HG03060 (cell line): Measurements from ENCODE around the gene UNC79.
"Not testable (repeated sequence)": the region's sequence is repeated elsewhere in the genome, so short reads cannot be mapped to it uniquely, and the experiment has no call there.

Source experiments
- ATAC-seq: cut with Tn5 transposase; IDR thresholded peaks from one replicate; pipeline ENCODE4 v1.9.1; 2021; ENCODE audit warnings: low read depth, moderate number of reproducible peaks; ENCODE audit not compliant: unreplicated experiment

The UNC79 gene

DNA sequence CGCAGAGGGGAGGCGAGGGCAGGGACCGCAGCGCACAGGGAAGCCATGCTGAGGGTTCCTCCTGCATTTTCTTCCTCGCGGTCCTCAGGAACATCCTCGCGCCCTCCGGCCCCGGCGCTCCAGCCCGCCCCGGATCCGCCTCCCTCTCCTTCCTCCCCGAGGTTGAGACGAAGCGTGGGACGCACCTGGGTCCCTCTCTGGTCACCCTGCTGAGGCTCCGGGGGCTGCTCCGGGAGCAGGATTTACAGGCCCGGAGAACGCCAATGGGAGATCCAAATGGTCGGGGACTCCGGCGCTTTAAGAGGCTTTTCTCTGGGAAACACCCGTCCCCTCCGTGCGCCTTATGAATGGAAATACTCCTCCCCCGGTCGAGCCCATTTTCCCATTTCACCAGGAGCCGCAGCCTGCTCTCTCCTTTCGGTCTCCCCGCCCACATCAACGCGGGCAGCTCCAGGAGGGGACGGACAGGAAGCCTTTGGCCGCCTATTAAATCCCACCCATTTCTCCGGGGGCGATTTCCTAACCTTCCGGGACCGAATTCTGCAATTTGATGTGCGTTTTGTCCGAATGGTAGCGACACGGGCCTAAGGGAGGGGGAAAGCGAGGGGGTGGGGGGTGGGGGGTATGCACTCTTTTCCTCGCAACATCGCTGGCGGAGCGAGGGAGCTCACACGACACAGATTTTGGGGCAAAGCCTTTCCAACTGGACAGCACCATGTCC is at the start of gene UNC79:
Gene UNC79, plus strand, starts transcription at position 625 of the 721 bp plus-strand sequence. Its CDS starts 91 bp downstream, at position 716.
- no peak for ATAC-seq

DNA sequence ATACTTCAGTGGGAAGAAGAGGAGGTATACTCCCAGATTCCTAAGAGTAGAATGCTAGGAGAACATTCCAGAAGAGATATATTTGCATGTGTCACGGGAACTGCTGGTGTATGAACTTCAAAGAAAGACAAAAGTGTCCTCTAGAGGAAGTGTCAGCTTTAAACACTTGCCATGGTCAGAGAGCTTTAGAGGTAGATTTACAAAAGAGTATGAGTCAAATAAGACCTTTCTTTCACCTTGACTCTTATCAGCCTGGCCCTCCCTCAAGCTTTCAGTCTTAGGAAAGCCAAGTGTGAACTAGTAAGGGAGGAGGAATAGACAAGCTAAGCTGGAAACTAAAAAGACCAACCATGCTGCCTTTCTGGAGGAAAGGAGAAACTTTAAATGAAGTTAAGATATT is 49.1 kb upstream of the UNC79 start:
- no peak for ATAC-seq

DNA sequence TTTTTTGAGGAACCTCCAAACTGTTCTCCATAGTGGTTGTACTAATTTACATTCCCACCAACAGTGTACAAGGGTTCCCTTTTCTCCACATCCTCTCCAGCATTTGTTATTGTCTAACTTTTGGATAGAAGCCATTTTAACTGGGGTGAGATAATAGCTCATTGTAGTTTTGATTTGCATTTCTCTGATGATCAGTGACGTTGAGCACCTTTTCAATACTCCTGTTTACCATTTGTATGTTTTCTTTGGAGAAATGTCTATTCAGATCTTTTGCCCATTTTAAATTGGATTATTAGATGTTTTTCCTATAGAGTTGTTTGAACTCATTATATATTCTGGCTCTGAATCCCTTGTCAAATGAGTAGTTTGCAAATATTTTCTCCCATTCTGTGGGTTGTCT is 46.5 kb upstream of the UNC79 start:
- not testable (repeated sequence) for ATAC-seq

DNA sequence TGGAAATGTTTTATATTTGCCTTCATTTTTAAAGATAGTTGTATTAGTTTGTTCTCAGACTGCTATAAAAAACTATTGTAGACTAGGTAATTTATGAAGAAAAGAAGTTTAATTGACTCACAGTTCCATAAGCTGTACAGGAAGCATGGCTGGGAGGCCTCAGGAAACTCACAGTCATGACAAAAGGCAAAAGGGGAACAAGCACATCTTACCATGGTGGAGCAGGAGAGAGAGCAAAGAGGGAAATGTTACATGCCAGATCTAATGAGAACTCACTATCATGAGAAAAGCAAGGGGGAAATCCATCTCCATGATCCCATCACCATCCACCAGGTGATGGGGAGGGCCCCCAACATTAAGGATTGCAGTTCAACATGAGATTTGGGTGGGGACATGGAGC is 35.5 kb upstream of the UNC79 start:
- ATAC-seq = no peak

DNA sequence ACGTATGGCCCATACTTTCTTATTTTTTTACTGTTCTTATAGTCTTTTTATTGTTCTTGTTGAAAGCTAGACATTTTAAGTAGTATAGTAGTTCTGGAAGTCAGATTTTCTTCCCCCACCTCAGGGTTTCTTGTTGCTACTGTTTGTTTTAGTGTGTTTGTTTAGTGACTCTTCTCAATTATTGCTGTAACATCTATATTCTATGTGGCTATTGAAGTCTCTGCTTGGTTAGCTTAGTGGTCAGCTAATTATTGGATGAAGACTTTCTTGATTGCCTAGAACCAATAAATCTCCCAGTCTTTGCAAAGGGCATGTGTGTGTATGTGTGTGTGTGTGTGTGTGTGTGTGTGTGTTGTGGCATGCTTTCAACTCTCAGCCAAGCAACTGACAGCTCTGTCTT is 34.3 kb upstream of the UNC79 start:
- ATAC-seq = no peak

DNA sequence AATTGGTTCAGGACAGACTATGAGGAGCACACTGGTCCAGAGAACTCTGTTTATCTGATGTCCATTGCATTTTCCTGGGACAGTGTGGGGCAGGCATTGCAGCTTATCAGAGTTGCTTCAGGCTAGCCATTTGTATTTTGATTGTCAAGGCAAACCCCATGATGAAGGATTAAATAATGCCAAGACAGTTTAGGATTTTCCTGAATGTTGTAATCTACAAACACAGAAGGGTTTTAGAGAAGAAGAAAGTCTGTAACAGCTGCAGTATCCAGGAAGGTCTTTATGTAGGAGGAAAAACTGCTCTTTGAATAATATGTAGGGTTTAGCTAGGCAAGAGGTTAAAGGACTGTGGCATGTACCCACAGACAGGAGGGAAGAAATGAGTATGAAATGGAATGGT is 32.2 kb upstream of the UNC79 start:
- ATAC-seq = no peak

DNA sequence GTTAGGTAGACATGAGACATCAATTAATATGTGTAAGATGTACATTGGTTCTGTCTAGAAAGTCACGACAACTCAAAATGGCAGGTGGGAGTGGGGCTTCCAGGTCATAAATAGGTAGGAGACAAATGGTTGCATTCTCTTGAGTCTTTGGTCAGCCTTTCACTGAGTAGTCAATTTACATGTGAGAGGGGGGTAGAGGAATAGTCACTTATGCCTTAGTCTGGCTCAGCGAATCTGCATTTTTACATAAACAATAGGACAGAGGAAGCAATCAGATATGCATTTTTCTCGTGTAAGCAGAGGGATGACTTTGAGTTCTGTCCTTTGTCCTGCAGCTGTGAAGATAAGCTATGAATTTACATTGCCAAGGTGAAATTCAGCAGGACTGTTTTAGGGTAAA is 27.8 kb upstream of the UNC79 start:
- no peak for ATAC-seq

DNA sequence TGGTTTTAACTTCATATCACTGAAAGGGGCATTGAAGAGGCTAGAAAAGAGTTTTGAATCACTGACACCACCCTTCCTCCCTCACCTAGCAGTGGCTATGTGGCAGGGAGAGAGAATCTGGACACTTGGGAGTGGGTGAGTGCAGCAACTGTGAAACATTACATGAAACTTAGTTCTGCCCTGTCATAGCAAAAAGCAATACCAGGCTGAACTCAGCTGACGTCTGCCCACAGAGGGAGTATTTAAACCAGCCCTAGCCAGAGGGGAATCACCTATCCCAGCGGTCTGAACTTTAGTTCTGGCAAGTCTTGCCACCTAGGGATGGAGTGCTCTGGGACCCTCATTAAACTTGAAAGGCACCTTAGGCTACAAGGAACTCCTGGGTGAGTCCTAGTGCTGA is 20.7 kb upstream of the UNC79 start:
- no peak for ATAC-seq

DNA sequence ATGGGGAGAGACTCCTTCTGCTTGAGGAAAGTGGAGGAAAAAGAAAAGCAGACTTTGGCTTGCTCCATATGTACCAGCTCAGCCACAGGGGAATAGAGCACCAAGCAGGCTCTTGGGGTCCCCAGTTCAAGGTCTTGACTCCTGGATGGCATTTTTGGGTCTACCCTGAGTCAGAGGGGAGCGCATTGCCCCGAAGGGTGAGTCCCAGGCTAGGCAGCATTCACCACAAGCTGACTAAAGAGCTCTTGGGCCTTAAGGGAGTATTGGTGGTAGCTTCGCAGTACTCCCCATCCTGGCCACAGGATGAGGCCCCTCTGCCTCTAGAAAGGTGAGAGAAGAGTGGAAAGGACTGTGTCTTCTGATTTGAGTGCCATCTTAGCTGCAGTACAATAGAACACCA is 19.8 kb upstream of the UNC79 start:
- ATAC-seq = no peak

DNA sequence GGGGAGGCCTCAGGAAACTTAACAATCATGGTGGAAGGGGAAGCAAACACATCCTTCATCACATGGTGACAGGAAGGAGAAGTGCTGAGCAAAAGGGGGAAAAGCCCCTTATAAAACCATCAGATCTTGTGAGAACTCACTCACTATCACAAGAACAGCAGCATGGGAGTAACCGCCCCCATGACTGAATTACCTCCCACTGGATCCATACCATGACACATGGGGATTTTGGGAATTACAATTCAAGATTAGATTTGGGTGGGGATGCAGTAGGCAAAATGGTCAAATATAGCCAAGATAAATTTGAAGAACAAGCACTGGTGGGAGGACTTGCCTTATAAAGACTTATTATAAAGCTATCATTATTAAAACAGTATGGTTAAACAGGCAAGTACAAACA is 5.6 kb upstream of the UNC79 start:
- ATAC-seq = not testable (repeated sequence)

DNA sequence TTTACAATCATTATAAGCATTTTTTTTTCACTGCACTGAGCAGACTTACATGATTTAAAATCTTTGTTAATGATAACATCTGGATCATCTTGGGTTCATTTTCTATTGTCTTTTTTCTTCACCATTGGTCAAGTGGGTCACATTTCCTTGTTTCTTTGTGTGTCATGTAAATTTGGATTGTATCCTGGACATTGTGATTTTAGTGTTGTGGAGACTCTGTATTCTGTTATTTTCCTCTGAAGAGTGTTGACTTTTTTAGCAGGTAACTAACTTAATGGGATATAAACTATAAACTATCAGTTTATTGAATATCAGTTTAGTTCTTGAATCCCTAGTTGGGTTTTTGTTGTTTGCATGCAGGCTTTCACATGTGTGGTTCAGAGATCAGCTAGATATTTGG is 4.0 kb upstream of the UNC79 start:
- ATAC-seq = no peak

DNA sequence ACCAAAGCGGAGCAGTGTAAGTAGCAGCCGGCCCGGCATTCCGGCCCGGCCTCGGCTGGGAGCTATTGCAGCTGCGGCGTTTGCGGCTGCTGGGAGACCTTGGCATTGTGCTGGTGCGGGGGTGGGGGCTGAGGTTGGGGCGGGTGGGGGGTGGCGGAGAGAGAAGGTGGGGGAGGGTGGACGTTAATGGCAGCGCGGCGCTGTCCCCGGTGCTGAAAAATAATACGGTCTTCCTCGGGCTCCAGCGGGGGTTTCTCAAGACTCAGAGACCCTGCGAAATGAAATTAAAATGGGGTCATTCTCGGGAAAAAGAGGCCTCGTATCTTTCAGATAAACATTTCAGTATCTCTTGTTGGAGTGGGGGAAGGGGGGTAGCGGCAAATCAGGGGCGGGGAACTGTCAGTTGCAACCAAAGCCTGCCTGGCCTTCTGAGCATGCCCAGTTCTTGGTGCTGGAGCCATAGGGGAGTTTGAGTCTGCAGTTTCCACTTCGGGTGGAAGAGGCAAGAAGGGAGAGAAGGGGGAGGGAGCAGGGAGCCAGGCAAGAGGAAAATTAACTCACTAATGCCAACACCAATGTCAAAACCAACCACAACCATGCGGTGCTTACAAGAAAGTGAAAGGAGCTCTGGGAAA is 414 bp downstream of the UNC79 start:
- ATAC-seq = no peak

DNA sequence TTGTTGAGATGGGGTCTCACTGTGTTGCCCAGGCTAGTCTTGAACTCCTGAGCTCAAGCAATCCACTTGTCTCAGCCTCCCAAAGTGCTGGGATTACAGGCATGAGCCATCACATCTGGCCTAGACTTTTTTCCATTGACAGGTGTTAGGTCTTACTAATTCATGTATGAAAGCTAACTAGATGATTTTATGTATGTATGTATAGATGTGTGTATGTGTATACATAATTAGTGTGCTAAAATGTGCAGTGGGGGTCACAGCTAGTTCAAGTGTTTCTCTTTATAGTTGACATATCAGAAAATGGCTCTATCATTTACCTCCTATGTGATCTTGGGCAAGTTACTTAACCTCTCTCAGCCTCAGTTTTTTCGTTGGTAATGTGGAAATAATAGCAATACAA is 23.5 kb downstream of the UNC79 start:
- no peak for ATAC-seq

DNA sequence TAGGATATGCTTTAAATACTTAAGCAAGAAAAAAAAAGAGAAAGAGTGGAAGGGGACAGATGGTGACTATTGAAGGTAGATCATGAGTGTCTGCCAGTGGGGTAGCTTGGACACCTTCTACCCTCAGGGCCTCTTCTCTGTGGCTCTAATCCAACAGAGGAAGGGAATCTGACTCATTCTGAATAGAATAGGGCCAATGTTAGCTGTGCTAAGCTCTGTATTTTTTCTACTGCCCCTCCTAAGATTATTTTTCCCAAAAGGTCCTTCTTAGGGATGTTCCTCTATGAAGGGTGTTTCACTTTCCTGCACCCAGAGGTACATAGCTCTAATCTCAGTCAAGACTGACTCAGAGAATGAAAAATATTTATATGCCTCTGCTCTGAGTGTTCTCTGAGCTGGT is 25.6 kb downstream of the UNC79 start:
- ATAC-seq = no peak

DNA sequence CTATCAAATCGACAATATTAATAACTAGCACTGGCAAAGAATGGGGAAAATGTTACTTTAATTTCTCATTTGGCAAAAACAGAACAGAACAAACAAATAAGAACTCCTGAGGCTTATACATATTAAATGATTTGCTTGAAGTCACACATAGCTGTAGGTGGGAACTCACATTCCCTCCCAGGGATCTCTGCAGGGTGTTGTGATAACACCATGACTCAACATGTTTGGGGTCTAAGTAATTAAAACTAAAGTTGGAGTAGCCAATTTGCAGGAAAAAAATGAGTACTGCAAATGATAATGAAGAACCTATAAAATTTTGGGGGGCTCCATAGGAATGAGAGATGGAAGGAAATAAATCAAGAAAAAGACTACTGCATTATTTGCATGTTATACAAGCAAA is 27.5 kb downstream of the UNC79 start:
- no peak for ATAC-seq

DNA sequence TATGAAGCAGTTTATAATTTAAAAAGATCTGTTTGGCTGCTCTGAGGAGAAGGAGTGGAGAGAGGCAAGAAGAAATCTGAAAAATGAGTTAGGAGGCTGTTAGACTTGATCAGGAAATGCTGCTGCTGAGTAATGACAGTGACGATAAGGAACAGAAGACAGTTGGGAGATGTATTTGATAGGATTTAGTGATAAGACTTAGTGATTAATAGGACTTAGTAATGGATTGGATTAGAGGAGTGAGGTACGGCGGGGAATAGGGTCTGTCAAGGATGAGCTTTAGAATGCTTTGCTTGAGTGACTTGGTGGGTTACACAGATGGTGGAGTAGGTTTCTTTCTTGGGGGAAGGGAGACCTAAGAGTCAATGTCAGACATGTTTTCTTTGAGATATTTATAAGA is 31.7 kb downstream of the UNC79 start:
- no peak for ATAC-seq

DNA sequence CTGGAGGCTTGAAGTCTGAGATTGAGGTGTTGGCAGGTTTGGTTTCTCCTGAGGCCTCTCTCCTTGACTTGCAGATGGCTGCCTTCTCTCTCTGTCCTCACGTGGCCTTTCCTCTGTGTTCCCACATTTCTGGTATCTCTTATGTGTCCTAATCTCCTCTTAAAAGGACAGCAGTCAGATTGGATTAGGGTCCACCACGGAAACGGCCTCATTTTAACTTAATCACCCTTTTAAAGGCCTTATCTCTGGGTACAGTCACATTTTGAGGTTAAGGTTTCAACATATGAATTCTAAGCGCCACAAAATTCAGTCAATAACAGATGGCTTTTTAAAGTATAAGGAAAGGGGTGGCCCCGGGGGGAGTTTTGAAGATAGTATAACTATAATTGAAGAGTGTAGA is 33.5 kb downstream of the UNC79 start:
- no peak for ATAC-seq

DNA sequence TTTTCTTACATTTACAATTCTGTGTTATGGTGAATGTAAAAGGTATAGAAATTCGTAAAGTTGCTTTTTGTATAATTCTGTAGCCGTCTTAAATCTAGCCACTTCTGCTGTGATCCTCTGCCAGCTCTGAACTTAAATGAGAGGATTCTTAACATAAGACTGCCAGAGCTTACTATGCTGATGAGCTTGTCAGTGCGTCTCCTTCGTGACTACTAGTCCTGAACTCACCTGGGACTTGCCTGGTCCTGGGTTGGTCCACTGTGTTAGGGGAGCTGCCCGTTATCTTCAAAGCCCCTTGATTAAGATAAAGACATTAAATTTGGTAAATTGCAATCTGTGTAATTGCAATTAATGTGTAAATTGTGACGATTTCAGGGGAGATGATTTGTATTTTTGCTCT is 44.7 kb downstream of the UNC79 start:
- no peak for ATAC-seq

DNA sequence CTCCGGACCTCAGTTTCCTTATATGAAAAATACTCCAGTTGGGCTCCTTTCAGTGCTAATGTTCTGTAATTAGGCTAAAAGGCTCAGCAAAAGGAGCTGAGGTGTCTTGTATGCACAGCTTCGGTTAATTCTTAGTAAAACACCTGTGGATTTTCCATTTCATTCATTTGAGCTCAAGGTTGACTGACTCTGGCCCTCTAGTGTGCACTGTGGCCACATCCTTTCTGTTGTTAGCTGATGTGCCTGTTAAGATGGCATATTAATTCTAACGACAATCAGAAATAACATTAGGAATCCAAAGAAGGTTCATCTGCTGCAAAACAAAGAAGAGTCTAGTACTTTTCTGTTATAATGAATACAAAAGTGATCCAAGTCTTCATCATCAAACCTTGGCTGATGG is 45.6 kb downstream of the UNC79 start:
- ATAC-seq = no peak

DNA sequence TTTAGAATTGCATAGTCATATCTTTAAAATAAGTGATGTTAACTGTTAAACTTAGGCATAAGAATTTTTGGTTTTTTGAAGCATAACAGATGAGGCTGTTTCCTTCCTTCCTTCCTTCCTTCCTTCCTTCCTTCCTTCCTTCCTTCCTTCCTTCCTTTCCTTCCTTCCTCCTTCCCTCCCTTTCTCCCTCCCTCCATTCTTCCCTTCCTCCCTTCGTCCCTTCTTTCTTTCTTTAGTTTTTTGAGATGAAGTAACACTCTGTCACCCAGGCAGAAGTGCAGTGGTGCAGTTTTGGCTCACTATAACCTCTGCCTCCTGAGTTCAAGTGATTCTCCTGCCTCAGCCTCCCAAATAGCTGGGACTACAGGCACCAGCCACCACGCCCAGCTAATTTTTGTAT is 48.3 kb downstream of the UNC79 start:
- not testable (repeated sequence) for ATAC-seq

DNA sequence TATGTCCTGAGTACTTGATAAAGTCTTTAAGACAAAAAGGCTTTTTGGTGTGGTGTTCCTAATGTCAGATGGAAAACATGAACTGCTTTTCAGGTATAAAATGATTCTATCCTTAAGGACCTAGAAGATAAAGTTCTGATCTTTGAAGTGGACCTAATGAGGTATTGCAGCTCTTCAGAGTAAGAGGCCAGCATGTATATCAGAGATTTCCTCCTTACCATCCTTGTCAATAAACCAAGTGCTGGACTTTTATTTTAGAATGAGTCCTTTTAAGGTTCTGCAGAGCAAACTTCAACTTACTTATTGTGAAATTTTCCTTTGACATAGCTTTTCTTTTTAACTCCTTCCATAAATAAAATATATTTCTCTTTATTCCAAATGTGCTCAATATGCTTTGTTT is 50.1 kb downstream of the UNC79 start:
- no peak for ATAC-seq

DNA sequence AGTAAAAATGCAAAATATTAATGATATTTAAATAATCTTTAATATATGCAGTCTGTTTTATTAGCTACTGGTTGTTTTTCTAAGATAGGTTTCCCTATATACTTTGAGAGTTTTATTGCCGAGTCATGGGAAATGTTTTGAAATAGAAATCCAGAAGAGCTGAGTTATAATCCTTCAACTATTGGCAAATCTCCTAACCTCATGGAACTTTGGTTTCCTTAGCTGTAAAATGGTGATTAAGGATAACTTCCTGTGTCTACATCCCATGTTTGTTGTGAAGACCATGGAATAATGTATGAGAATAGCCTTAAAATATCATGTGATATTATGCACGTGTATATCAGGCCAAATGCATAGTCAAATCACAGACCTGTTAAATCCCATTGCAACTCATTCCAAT is 51.0 kb downstream of the UNC79 start:
- no peak for ATAC-seq
